ENCODE measurements around the gene RUSC2. TPM values are rescaled to one million over a fixed set of nuclear protein-coding genes. Genes with fewer than 3 reads are reported as not detected.
A peak's percentile ranks its signal among the peaks of the same experiment; 100 is the strongest.

RUSC2 gene
- total RNA-seq, 4 donors from 2014 or later, result 18.5 to 32.0 (median 30.1) TPM

DNA sequence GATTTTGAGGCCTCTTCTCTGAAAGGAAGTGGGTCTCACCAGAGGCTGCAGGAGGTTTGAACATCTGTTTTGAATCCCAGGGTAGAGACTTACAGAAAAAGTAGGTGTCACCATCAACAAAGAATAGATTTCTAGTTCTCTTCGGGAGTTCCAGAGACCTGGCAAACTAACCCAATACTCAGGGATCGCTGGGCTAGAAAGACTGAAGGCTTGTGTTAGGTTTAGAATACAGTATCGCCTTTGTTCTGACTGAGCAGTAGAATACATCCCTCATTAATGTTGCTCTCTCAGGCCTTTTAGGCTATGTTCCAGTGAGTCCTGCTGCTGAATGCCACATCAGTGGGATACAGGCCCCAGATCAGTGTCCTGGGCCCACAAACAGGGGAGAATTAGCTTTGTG lies 27.2 kb downstream of the RUSC2 start:
- H3K4me3 ChIP-seq (ENCODE audit: low read depth, poor library complexity, severe bottlenecking), result no peak overlapping the region
- intact Hi-C loops (cut with DNase I; ENCODE audit: low total_unique reads), result no loop called here
- WGBS, 2 donors, result 59 to 68% methylated on average over 3 of the region's 3 CpGs
- DNase-seq (ENCODE audit: low spot score in 2 of 2), result no peak
- TF ChIP-seq, protein P1, sequence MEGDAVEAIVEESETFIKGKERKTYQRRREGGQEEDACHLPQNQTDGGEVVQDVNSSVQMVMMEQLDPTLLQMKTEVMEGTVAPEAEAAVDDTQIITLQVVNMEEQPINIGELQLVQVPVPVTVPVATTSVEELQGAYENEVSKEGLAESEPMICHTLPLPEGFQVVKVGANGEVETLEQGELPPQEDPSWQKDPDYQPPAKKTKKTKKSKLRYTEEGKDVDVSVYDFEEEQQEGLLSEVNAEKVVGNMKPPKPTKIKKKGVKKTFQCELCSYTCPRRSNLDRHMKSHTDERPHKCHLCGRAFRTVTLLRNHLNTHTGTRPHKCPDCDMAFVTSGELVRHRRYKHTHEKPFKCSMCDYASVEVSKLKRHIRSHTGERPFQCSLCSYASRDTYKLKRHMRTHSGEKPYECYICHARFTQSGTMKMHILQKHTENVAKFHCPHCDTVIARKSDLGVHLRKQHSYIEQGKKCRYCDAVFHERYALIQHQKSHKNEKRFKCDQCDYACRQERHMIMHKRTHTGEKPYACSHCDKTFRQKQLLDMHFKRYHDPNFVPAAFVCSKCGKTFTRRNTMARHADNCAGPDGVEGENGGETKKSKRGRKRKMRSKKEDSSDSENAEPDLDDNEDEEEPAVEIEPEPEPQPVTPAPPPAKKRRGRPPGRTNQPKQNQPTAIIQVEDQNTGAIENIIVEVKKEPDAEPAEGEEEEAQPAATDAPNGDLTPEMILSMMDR (IDR thresholded peaks at IDR 0.05), result no peak
- no peak for TF ChIP-seq POLR2A (IDR thresholded peaks at IDR 0.05)

DNA sequence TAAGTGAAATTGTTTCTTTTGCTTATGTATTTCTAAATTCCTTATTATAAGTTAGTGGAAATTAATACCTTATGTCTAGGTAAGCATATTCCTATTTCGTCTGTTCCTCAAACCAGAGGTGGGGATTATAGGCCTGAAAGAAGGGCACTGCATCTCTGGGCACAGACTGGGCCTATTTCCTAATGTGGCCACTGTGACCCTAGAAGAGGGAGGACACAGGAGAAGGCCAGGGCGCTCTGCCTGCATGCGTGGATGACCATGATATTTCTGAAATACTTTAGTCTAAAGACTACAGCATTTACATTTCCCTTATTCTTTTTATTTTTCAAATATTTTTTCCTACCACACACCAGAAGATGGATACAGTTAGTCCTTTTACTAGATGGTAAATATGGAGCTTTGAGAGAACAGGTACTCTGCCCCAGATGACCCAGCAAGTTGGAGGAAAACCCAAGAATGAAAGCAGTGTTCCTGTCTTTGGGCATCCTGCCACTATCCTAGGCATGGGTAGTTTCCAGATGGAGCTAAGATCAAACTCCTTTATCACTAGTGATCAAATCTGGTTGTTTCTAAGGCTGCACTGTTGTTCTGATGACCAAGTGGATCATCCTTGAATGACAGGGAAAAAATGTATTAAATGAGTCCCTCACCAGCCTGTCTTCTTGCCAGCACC lies 27.8 kb downstream of the RUSC2 start:
- H3K4me3 ChIP-seq (ENCODE audit: low read depth, poor library complexity, severe bottlenecking), result no peak overlapping the region
- WGBS, 2 donors, result 83 to 89% methylated on average over 3 of the region's 3 CpGs
- DNase-seq (ENCODE audit: low spot score in 2 of 2), result no peak
- intact Hi-C loops (cut with DNase I; ENCODE audit: low total_unique reads), result no loop called here
- TF ChIP-seq POLR2A (IDR thresholded peaks at IDR 0.05), result no peak
- TF ChIP-seq, protein P1 (IDR thresholded peaks at IDR 0.05), result no peak

DNA sequence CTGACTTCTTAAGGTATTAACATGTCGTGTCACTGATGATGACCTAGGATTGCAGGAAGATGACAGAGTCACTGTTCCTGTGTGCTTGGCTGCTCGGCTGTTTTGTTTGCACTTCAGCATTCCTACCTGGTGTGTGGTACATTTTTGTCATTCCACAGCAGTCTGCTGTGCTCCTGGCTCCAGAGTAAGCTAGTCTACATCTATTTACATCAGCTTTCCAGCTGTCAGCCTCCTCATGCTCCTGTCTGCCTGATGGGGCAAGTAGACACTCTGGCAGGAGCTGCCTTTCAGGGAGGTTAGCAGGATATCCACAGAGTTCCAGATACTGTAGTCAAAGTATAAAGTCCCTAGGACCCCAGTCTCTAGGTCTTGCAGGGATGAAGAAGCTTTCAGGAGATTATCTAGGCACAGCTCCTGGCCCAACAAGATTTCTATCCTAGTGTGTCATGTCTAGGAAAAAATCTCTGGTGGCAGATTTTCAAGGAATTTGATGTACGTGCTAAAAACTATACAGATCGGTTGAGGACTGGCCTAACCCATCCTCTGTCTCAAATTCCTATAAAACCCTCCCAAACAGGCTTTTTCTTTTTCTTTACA lies 28.4 kb downstream of the RUSC2 start:
- WGBS, 2 donors, result 27 to 30% methylated on average over 4 of the region's 4 CpGs
- intact Hi-C loops (cut with DNase I; ENCODE audit: low total_unique reads), result no loop called here
- TF ChIP-seq POLR2A (IDR thresholded peaks at IDR 0.05), result no peak
- TF ChIP-seq, protein P1 (IDR thresholded peaks at IDR 0.05), result peak in 1 of 3 donors; percentile 51
- no peak for DNase-seq (ENCODE audit: low spot score in 2 of 2)
- no peak overlapping the region for H3K4me3 ChIP-seq (ENCODE audit: low read depth, poor library complexity, severe bottlenecking)

DNA sequence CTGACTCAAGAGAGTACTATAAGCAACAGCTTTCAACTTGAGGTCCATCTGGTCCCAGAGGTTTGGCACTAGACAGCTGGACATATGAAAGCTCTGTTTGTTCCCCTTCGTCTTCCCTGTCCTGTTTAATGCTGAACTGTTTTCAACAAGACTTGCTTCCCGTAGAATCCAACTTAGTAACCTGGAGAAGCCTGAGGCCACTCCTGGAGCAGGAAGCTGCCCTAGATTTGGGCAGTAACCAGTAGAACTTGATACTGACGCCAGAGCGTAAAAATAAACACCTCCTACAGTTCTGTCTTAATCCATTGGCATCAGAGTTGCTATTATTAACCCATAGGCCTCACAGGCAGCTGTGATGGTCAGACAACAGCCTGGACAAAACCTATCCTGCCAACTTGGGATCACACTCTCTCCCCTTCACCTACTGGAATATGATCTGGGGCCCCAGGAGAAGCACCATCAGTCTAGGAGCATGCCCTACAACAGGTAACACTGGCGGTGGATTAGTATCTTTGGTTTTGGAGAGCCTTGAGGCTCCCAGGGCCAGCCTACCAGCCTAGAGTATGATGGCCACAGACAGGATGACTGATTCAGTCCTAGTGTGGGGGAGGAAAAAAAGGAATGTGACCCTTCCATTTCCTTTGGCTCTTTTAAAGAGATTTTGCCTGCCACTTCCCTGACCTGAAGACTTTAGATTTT lies 29.2 kb downstream of the RUSC2 start:
- no peak overlapping the region for H3K4me3 ChIP-seq (ENCODE audit: low read depth, poor library complexity, severe bottlenecking)
- DNase-seq (ENCODE audit: low spot score in 2 of 2), result no peak
- intact Hi-C loops (cut with DNase I; ENCODE audit: low total_unique reads), result no loop called here
- TF ChIP-seq POLR2A (IDR thresholded peaks at IDR 0.05), result no peak
- TF ChIP-seq, protein P1 (IDR thresholded peaks at IDR 0.05), result no peak
- 22 to 27% methylated on average over 5 of the region's 5 CpGs for WGBS, 2 donors

DNA sequence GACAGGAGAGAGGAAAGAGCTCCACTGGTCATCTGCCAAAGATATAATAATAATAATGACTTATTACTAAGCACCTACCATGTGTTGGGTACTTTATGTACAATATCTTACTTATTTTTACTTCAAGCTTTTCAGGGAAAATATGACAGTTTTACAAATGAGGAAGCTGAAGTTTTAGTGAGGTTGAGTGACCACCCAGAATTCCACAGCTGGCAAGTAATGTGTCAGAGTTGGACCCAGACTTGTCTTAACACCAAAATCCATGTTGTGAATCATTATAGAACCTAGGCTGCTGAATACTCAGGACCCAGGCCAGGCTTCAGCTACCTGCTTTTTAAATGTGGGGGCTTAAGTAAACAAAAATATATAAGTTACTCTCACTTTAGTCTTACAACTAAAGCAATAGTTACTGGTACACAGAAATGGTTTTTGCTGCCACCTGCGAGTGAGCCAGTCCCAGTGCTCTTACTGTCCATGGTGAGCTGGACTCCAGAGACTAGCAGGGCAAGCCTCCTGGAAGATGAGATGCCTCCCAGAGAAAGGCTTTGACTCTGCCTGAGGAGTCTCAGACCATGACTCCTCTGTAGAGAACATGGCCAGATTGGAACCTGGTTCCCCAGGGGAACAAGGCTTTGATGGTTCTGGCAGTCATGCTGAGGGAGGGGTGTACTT lies 29.9 kb downstream of the RUSC2 start:
- DNase-seq (ENCODE audit: low spot score in 2 of 2), result no peak
- WGBS, 2 donors, result 83 to 94% methylated on average over 1 of the region's 1 CpG
- H3K4me3 ChIP-seq (ENCODE audit: low read depth, poor library complexity, severe bottlenecking), result no peak overlapping the region
- intact Hi-C loops (cut with DNase I; ENCODE audit: low total_unique reads), result no loop called here
- no peak for TF ChIP-seq POLR2A (IDR thresholded peaks at IDR 0.05)
- TF ChIP-seq, protein P1 (IDR thresholded peaks at IDR 0.05), result no peak
